Gastrocnemius medialis (tissue), 4 donors: ENCODE data around the gene ACOX1. TPM values are rescaled to one million over a fixed set of nuclear protein-coding genes. Genes with fewer than 3 reads are reported as not detected.

ENCODE experiments used
- ATAC-seq, 2 donors: fragments of 150-250 bp; one replicate each; pipeline ENCODE4 v1.9.1; 2016
- DNase-seq, 2 donors: peaks; one replicate each; pipeline ENCODE4 v3.0.0-alpha.2; 2019
- H3K27ac ChIP-seq, 4 donors: fragments of 200-600 bp; sonication (generic); 1 replicate in 1 of 4; 2 replicates in 3 of 4; pipeline ENCODE4 v1.5.1; 2016 to 2018; ENCODE audit warnings: mild to moderate bottlenecking in 2 of 4, moderate library complexity in 1 of 4
- H3K27me3 ChIP-seq, 3 donors: fragments of 200-600 bp; sonication (generic) in 2 of 3; 1 replicate in 1 of 3; 2 replicates in 2 of 3; pipeline versions ENCODE4 v1.5.1 to v1.6.0; 2016 to 2019; ENCODE audit warnings: mild to moderate bottlenecking in 1 of 3, moderate library complexity in 1 of 3
- H3K36me3 ChIP-seq, 2 donors: fragments of 200-600 bp; sonication (generic) in 1 of 2; one replicate each; pipeline ENCODE4 v1.5.1; 2017 to 2018
- H3K4me1 ChIP-seq, 2 donors: fragments of 200-600 bp; sonication (generic) in 1 of 2; one replicate each; pipeline ENCODE4 v1.5.1; 2016 to 2017; ENCODE audit warnings: mild to moderate bottlenecking in 2 of 2
- H3K4me3 ChIP-seq, 4 donors: fragments of 200-600 bp; sonication (generic) in 3 of 4; 1 replicate in 1 of 4; 2 replicates in 3 of 4; pipeline ENCODE4 v1.5.1; 2016 to 2019; ENCODE audit warnings: mild to moderate bottlenecking in 2 of 4
- H3K9me3 ChIP-seq, 3 donors: fragments of 200-600 bp; sonication (generic) in 2 of 3; 1 replicate in 1 of 3; 2 replicates in 2 of 3; pipeline ENCODE4 v1.5.1; 2016 to 2019
- POLR2A ChIP-seq, 2 donors: fragments of 450-650 bp; IDR thresholded peaks; one replicate each; pipeline ENCODE4 v1.6.1; 2017; ENCODE audit warnings: antibody characterized with exemption in 2 of 2, mild to moderate bottlenecking in 2 of 2, moderate library complexity in 2 of 2
- in situ Hi-C, 4 donors: fragments of 200-750 bp; cut with MboI; loops; one replicate each; pipeline versions ENCODE4 v1.15.0 to v1.8.0; 2017; ENCODE audit warnings: low sequenced_read_pairs in 4 of 4
- intact Hi-C: fragments of 100-400 bp; cut with DNase I; formaldehyde crosslinking; loops from one replicate; pipeline ENCODE4 v1.15.1; 2023; ENCODE audit warnings: low total_unique reads
- total RNA-seq, 4 donors: library from RNA; depleted of rRNA; stranded (reverse); fragments of >200 nt; gene quantifications; one replicate each; pipeline versions ENCODE4 v1.1.0 to v1.2.3, GENCODE V29; 2016
- TF ChIP-seq, protein P1 (sequence below), 5 experiments: fragments of 450-650 bp in 3 of 5; fragments of 200-600 bp in 2 of 5; sonication (generic) in 2 of 5; IDR thresholded peaks in 4 of 5; conservative IDR thresholded peaks in 1 of 5; 1 replicate in 4 of 5; 2 replicates in 1 of 5; pipeline ENCODE4 v1.5.1; 2016 to 2019; ENCODE audit warnings: antibody characterized with exemption in 5 of 5, mild to moderate bottlenecking in 3 of 5, moderate library complexity in 3 of 5

The ACOX1 gene
- total RNA-seq, 4 donors from 2014 or later: 64.8 to 96.6 (median 80.7) TPM

GRCh38 chr17:75919611-75920010 lies 59.4 kb downstream of the ACOX1 start:
- Histone ChIP-seq H3K4me1 (no peaks in the 10 kb centered on the region), H3K27me3 (no peaks in the 10 kb centered on the region), H3K36me3 (no peaks in the 10 kb centered on the region), H3K27ac (no peak overlapping the region), H3K9me3 (no peaks in the 10 kb centered on the region), H3K4me3 (no peak overlapping the region)
- no peak for TF ChIP-seq POLR2A (IDR thresholded peaks at IDR 0.05)
- TF ChIP-seq, protein P1, sequence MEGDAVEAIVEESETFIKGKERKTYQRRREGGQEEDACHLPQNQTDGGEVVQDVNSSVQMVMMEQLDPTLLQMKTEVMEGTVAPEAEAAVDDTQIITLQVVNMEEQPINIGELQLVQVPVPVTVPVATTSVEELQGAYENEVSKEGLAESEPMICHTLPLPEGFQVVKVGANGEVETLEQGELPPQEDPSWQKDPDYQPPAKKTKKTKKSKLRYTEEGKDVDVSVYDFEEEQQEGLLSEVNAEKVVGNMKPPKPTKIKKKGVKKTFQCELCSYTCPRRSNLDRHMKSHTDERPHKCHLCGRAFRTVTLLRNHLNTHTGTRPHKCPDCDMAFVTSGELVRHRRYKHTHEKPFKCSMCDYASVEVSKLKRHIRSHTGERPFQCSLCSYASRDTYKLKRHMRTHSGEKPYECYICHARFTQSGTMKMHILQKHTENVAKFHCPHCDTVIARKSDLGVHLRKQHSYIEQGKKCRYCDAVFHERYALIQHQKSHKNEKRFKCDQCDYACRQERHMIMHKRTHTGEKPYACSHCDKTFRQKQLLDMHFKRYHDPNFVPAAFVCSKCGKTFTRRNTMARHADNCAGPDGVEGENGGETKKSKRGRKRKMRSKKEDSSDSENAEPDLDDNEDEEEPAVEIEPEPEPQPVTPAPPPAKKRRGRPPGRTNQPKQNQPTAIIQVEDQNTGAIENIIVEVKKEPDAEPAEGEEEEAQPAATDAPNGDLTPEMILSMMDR (IDR thresholded peaks at IDR 0.05 in 4 of 5, conservative IDR thresholded peaks at IDR 0.05 in 1 of 5): no peak
- no peak for ATAC-seq
- DNase-seq: no peak
- in situ Hi-C loops: no loop called here
- intact Hi-C loops: no loop called here

DNA sequence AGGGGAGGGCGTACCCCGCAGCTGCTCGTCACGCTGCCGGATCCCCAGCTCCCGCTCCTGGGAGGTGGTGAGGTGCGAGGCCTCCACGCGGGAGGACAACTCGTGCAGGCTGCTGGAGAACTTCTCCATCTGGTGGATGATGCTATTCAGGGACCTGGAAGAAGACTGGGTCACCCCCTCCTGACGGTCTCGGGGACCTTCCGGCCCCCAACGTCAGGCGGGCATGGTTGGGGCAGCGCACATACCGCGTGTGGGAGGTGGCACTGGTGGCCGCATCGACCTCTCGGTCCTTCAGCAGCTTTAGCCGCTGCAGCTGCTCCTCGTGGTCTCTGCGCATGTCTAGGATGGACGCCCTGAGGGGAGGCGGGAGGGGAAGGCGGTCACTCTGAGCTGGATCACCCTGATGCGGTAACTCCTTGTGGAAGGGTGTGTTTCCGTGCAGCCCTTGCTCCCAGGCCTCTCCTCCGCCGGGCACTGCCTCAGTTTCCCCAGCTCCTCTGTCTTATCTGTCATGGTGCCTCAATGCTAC lies 61.0 kb downstream of the ACOX1 start:
- Histone ChIP-seq H3K9me3 (no peaks in the 10 kb centered on the region), H3K4me1 (no peaks in the 10 kb centered on the region), H3K27me3 (no peaks in the 10 kb centered on the region), H3K36me3 (peaks cover 0 to 7% of the 10 kb centered on the region in 2 donors), H3K4me3 (no peak overlapping the region), H3K27ac (no peak overlapping the region)
- intact Hi-C loops: no loop called here
- TF ChIP-seq, protein P1 (IDR thresholded peaks at IDR 0.05 in 4 of 5, conservative IDR thresholded peaks at IDR 0.05 in 1 of 5): no peak
- no peak for TF ChIP-seq POLR2A (IDR thresholded peaks at IDR 0.05)
- DNase-seq: no peak
- no peak for ATAC-seq
- in situ Hi-C loops: no loop called here

DNA sequence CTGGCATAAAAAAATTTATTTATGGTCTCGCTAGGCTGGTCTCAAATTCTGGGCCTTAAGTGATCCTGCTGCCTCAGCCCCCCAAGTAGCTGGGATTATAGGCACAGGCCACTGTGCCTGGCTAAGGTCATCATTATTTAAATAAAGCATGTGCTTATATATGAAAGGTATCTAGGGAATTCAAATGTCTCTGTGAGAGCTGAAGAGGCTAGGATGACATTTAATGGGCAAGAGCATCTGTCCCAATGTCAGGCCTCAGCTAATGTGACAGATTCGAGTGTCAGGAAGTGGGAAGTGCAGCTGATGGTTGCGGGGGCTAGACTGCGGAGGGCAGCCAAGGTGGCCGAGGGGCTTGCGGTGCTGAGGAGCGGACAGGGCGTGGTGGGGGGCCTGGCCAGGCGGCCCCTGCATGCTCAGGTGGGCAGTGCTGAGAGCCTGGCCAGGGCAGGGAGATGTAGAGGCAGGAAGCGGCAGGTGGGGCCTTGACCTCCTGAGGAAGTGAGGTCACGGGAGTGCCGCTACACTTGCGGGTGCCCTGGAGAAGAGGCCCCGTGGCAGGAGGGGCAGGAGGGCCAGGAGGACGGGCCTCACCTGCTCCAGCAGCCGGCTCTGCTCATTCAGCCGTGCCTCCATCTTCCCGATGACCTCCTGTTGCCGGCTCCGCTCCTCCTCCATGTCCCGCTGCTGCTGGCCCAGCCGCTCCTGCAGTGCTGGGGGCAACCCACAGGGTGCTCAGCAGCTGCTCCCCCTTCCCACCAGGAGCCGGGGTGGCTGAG lies 61.6 kb downstream of the ACOX1 start:
- in situ Hi-C loops: no loop called here
- no peak for DNase-seq
- no peak overlapping the region for H3K4me3 ChIP-seq
- intact Hi-C loops: no loop called here
- ATAC-seq: no peak
- peaks cover 0 to 7% of the 10 kb centered on the region in 2 donors for H3K36me3 ChIP-seq
- H3K27me3 ChIP-seq: no peaks in the 10 kb centered on the region
- TF ChIP-seq POLR2A (IDR thresholded peaks at IDR 0.05): no peak
- TF ChIP-seq, protein P1 (IDR thresholded peaks at IDR 0.05 in 4 of 5, conservative IDR thresholded peaks at IDR 0.05 in 1 of 5): no peak
- H3K9me3 ChIP-seq: no peaks in the 10 kb centered on the region
- H3K4me1 ChIP-seq: no peaks in the 10 kb centered on the region
- H3K27ac ChIP-seq: no peak overlapping the region

GRCh38 chr17:75915268-75915667 lies 63.7 kb downstream of the ACOX1 start:
- Histone ChIP-seq H3K27me3 (no peaks in the 10 kb centered on the region), H3K4me3 (no peak overlapping the region), H3K27ac (no peak overlapping the region), H3K9me3 (no peaks in the 10 kb centered on the region), H3K4me1 (no peaks in the 10 kb centered on the region), H3K36me3 (peaks cover 0 to 7% of the 10 kb centered on the region in 2 donors)
- in situ Hi-C loops: no loop called here
- no peak for ATAC-seq
- no peak for DNase-seq
- intact Hi-C loops: no loop called here
- no peak for TF ChIP-seq POLR2A (IDR thresholded peaks at IDR 0.05)
- TF ChIP-seq, protein P1 (IDR thresholded peaks at IDR 0.05 in 4 of 5, conservative IDR thresholded peaks at IDR 0.05 in 1 of 5): no peak
